HG03159 (cell line): ENCODE results near the gene MAPKAP1.
"Not testable (repeated sequence)": the region's sequence is repeated elsewhere in the genome, so short reads cannot be mapped to it uniquely, and the experiment has no call there.

Source experiments
- ATAC-seq: cut with Tn5 transposase; IDR thresholded peaks from one replicate; pipeline ENCODE4 v1.9.1; 2021; ENCODE audit warnings: mild to moderate bottlenecking, moderate library complexity; ENCODE audit not compliant: unreplicated experiment

Gene MAPKAP1

GRCh38 chr9:125609744-125610143, 97.3 kb downstream of the MAPKAP1 start:
- ATAC-seq = no peak

- ATAC-seq = no peak
Observed at GRCh38 chr9:125608489-125609224, 98.4 kb downstream of the MAPKAP1 start.

DNA sequence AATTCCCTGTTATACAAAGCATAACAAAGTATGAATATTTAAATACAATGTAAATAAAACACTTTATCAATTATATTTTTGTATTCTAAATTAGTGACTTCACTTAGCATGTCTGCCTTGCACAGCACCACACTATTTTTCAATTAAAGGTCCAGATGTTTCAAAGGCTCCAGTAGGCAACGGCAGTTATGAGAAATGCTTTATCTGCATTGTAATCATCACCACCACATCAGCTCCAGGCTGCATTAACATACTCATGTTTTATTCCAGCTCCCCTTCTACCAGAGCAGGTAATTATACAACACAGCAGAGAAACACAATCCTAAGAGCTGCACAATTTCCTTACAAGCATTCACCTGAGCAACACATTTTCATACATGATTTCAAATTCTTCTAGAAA, 102.8 kb downstream of the MAPKAP1 start:
- no peak for ATAC-seq

DNA sequence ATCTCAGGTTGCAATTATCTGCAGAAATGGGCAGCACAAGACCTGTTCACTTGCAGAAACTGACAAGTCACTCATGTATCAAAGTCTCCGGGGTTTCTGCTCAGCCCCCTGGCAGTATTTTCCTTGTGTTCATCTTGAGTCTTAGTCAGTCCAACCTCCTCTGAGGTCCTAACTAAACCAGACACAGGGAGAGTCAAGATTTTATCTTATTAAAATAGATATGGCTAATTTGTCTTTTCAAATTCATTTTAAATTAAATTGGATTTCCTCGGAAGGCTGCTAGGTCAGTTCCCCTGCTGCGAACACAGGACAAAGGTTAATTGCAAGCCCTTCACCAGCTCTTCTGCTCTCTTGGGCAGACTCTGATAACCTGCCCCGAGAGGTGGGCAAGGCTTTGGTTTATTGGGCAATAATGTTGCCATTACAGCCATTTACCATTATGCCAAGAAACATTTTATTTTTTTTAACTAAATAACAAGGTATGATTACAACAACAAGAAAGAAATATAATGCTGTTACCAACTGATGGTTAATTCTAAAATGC, 103.5 kb downstream of the MAPKAP1 start:
- ATAC-seq = no peak

DNA sequence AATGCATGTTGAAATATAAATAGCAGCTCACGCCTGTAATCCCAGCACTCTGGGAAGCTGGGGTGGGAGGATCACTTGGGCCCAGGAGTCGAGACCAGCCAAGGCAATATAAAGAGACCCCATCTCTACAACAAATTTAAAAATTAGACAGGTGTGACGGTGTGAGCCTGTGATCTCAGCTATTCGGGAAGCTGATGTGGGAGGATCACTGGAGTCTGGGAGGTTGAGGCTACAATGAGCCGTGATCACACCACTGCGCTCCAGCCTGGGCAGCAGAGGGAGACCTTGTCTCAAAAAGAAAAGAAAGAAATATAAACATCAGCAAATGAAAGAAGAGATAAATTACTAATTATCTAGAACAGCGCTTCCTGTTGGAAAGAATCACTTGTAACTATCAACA, 105.0 kb downstream of the MAPKAP1 start:
- ATAC-seq = no peak

GRCh38 chr9:125600194-125600593, 106.8 kb downstream of the MAPKAP1 start:
- ATAC-seq = no peak

- ATAC-seq = no peak
Observed at GRCh38 chr9:125594223-125594610, 112.8 kb downstream of the MAPKAP1 start.

DNA sequence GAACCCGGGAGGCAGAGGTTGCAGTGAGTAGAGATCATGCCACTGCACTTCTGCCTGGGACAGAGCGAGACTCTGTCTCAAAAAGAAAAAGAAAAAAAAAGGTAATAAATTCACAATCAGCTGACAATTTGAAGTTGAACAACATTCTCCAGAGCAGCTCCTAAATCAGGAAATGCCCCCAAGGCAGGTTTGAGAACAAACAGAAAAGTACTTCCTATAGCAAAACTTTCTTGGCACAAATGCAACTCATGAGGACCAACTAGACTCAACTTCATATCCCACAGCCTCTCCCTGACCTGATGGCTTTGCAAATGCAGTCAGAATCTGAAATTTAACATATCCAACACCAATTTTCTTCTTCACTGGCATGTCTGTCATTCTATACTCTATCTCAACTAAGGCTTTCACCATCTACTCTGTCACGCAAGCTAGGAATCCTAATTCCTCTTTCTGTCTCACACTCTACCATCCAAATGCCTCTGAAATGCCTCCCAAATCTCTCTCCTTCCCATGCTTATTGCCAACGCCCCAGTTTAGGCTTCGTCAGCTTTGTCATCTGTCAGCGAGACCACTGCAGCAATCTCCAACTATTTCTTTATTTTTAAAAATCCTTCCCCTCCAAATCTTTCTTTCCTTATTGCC, 113.3 kb downstream of the MAPKAP1 start:
- no peak for ATAC-seq

DNA sequence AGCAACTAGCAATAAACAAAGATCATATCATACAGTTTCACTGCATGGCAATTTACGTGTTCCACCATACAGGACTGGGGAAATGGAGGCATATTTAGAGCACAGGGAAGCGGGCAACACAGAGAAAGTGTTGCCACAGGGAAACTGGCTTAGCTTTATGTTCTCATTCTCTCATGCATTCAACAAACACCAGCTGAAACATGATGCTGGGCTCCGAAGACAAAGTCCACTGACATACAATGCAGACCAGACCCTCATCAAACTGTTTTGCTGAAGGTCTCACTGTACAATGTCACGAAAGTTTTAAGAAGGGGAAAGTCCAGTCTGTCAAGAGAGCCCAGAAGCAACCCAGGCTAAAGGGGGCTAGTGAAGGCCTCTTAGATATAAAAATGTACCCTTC, 115.1 kb downstream of the MAPKAP1 start:
- ATAC-seq = no peak

DNA sequence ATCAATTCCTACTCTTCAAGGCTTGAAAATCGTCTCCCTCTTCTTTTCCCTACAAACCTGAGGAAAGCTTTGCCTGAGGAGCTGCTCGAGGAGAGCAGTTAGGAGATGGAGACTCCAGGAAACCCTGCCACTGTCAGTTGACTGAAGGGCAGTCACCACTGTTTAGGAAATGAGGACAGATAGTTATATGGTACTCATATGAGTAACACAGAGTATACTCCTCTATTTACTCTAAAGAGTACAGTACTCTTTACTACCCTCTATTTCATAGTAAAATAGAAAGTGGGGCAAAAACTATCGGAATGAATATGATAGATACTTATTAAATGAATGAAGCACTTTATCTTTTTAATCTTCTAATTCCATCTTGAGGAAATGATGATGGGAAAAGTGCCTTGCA, 115.8 kb downstream of the MAPKAP1 start:
- no peak for ATAC-seq

DNA sequence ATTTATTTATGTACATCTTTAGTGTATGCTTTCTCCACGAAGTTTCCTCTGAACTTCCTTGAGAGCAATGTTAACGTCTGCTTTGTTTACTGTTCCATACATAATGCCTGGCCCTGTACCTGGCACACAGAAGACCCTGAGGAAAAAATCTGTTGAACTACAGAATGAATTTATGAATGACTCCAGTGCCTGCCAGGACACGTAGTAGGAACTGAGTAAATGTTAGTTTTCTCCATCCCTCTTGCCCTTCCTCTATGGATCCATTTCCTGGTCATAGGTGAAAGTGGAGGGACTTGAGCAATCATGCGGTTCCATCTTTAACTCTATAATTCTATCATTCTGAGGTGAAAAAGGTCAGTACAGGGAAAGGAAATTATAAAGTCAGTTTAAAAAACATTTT, 117.7 kb downstream of the MAPKAP1 start:
- ATAC-seq = no peak

GRCh38 chr9:125587819-125588460, 119.1 kb downstream of the MAPKAP1 start:
- no peak for ATAC-seq

DNA sequence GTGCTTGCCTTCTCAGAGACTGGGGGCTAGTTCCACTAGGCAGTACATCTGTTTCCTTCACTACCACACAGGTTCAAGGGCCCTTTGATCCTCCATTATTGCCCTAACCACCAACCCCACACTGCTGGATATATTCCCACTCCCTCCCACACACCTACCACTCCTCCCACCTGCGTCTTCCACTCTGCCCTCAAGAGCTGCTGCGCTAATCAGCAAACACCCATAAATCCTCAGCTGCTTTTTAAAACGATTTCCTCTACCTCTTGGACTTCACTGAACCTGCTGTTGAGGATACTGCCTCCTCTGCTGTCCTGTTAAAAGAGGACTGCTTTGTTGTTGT, 120.9 kb downstream of the MAPKAP1 start:
- no peak for ATAC-seq

- ATAC-seq = no peak
Observed at GRCh38 chr9:125585503-125586171, 121.4 kb downstream of the MAPKAP1 start.

GRCh38 chr9:125580701-125581286, 126.2 kb downstream of the MAPKAP1 start:
- no peak for ATAC-seq

GRCh38 chr9:125579030-125579932, 127.7 kb downstream of the MAPKAP1 start:
- ATAC-seq = no peak

DNA sequence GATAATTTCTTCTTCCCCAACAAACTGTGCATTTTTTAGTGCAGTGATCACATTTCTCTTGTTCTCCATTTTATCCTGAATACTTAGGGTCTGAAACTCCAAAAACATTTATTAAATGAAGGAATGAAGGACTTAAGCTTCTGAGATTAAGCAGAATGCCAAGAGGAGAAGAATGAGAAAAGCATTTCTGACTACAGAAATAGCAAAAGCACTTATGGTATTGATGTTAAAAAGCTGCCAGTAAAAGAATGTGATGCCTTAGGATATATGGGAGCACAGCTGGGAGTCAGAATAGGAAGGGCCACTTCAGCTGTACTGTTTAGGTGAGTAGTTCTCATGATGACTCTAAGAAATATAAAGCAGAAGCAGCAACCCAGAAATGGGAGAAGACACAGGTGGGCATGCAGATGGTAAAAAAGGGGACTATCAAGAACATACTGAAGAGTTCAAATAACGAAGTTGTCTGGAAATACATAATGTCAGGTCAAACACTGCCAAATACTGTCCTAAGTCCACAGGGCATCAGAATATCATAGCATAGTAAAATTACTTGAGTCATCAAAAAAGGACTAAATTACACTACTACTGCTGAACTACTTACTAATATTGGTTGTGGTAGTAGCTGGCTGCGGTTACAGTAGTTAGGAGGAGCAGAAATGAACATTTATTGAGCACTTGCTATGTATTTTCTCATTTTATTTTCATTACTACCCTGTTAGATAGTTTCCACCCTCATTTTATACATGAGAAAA, 132.7 kb downstream of the MAPKAP1 start:
- no peak for ATAC-seq

DNA sequence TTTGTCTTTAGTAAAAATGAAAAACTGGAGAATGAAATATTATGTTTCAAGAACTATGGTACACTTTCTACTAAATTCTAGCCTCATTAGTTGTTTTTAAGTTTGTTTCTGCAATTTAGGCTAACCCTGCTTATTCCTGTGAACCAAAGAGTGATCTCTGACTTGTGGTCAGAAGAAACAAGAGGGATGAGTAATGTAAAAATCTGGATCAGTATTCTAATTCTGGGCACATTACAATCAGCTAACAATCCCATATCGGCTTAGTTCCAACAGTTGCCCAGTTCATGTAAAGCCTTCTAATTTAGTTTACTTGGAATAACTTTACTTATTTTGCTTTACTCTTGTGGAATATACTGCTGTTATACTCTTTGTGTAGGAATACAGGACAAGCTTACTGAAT, 134.5 kb downstream of the MAPKAP1 start:
- ATAC-seq = not testable (repeated sequence)

DNA sequence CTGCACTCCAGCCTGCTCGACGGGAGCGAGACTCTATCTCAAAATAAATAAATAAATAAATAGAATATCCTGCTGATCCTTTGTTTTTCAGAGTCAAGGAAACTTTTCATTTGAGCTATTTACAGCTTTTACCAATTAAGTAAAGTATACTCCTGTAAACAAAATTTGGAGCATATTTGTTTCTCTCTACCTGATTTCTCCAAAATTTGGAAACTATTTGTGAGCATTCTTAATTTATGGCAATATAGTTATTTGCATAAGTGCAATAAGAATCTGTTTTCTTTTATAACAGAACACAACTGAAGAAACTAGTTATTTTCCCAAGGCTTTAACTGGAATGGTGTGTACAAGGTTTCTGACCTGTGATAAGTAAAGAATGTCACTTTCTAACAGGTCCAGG, 135.2 kb downstream of the MAPKAP1 start:
- ATAC-seq = not testable (repeated sequence)
